DOHH2 (cell line): Measurements from ENCODE around the gene FBRSL1.
"Not testable (repeated sequence)": the region's sequence is repeated elsewhere in the genome, so short reads cannot be mapped to it uniquely, and the experiment has no call there.

ENCODE experiments used
- H3F3A ChIP-seq: fragments of 200-600 bp; sonication (generic), shearing (Covaris generic); 2 replicates; pipeline ENCODE4 v1.6.0; 2016; ENCODE audit warnings: antibody characterized with exemption, mild to moderate bottlenecking; ENCODE audit not compliant: control insufficient read depth, insufficient read depth
- H3K27ac ChIP-seq: fragments of 200-600 bp; sonication (generic); 2 replicates; pipeline ENCODE4 v1.5.1; 2014; ENCODE audit warnings: low read depth, mild to moderate bottlenecking, low read length, moderate library complexity
- H3K27me3 ChIP-seq: fragments of 200-600 bp; sonication (generic); 2 replicates; pipeline ENCODE4 v1.6.1; 2014; ENCODE audit warnings: mild to moderate bottlenecking, low read length, mixed read lengths; ENCODE audit not compliant: control insufficient read depth
- H3K36me3 ChIP-seq: fragments of 200-600 bp; sonication (generic); 2 replicates; pipeline ENCODE4 v1.6.1; 2014; ENCODE audit warnings: mild to moderate bottlenecking, low read length, moderate library complexity, mixed read lengths; ENCODE audit not compliant: control insufficient read depth
- H3K4me1 ChIP-seq: fragments of 200-600 bp; sonication (generic); 2 replicates; pipeline ENCODE4 v1.6.1; 2014; ENCODE audit warnings: mild to moderate bottlenecking, low read length, mixed read lengths; ENCODE audit not compliant: control insufficient read depth
- H3K4me2 ChIP-seq: fragments of 200-600 bp; sonication (generic); 2 replicates; pipeline ENCODE4 v1.6.0; 2014; ENCODE audit warnings: mild to moderate bottlenecking, low read length, moderate library complexity
- H3K4me3 ChIP-seq: fragments of 200-600 bp; sonication (generic); 2 replicates; pipeline ENCODE4 v1.5.1; 2014; ENCODE audit warnings: mild to moderate bottlenecking, low read length, mixed read lengths
- H3K79me2 ChIP-seq: fragments of 200-600 bp; sonication (generic); 2 replicates; pipeline ENCODE4 v1.6.1; 2014; ENCODE audit warnings: mild to moderate bottlenecking, low read length, mixed read lengths; ENCODE audit not compliant: control insufficient read depth
- H3K9me2 ChIP-seq: fragments of 200-600 bp; sonication (generic); replicated peaks from 2 replicates; pipeline ENCODE4 v1.6.1; 2014; ENCODE audit warnings: mild to moderate bottlenecking, low read length, mixed read lengths; ENCODE audit not compliant: control insufficient read depth
- H3K9me3 ChIP-seq: fragments of 200-600 bp; sonication (generic); 2 replicates; pipeline ENCODE4 v1.6.1; 2014; ENCODE audit warnings: antibody characterized with exemption, low read length, mixed read lengths; ENCODE audit not compliant: control insufficient read depth, insufficient read depth
- H4K20me1 ChIP-seq: fragments of 200-600 bp; sonication (generic); 2 replicates; pipeline ENCODE4 v1.6.0; 2014; ENCODE audit warnings: low read depth, mild to moderate bottlenecking, antibody characterized with exemption, low read length, moderate library complexity; ENCODE audit not compliant: control insufficient read depth, insufficient read depth
- EZH2phosphoT487 ChIP-seq: fragments of 200-600 bp; sonication (generic); IDR thresholded peaks from 2 replicates; pipeline ENCODE4 v1.6.1; 2017; ENCODE audit warnings: borderline replicate concordance, mild to moderate bottlenecking, antibody characterized with exemption, low read length, moderate library complexity, mixed read lengths
- TF ChIP-seq, protein P1 (sequence below): fragments of 200-600 bp; sonication (generic); IDR thresholded peaks from one replicate; pipeline ENCODE4 v1.5.1; 2014; ENCODE audit warnings: antibody characterized with exemption, mild to moderate bottlenecking, low read depth, low read length; ENCODE audit not compliant: poor library complexity, severe bottlenecking

The FBRSL1 gene

DNA sequence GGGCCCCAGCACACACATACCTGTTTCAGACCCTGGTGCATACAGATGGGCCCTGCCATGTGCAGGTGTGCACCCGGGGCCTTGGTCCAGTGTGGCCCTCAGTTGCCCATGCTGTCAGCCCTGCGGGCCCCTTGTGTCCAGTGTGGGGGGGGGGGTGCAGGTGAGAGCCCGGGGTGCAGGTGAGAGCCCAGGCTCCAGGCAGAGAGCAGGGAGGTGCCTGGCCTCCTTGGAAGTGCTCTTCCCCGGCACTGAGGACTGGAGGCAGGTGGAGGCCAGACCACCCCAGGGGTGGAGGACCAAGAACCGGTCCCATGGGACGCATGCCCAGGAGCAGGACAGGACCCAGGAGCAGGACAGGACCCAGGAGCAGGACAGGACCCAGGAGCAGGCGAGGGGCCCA lies 40.9 kb downstream of the FBRSL1 start:
- H4K20me1 ChIP-seq: no peaks in the 10 kb centered on the region
- H3K27ac ChIP-seq: no peak overlapping the region
- no peaks in the 10 kb centered on the region for H3K27me3 ChIP-seq
- TF ChIP-seq EZH2phosphoT487: no peak
- TF ChIP-seq, protein P1, sequence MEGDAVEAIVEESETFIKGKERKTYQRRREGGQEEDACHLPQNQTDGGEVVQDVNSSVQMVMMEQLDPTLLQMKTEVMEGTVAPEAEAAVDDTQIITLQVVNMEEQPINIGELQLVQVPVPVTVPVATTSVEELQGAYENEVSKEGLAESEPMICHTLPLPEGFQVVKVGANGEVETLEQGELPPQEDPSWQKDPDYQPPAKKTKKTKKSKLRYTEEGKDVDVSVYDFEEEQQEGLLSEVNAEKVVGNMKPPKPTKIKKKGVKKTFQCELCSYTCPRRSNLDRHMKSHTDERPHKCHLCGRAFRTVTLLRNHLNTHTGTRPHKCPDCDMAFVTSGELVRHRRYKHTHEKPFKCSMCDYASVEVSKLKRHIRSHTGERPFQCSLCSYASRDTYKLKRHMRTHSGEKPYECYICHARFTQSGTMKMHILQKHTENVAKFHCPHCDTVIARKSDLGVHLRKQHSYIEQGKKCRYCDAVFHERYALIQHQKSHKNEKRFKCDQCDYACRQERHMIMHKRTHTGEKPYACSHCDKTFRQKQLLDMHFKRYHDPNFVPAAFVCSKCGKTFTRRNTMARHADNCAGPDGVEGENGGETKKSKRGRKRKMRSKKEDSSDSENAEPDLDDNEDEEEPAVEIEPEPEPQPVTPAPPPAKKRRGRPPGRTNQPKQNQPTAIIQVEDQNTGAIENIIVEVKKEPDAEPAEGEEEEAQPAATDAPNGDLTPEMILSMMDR: no peak
- H3K9me2 ChIP-seq: no peaks in the 10 kb centered on the region
- no peak overlapping the region for H3K4me3 ChIP-seq
- H3K4me2 ChIP-seq: no peak overlapping the region
- H3K4me1 ChIP-seq: no peaks in the 10 kb centered on the region
- H3K9me3 ChIP-seq: peaks cover 14% of the 10 kb centered on the region; the same call in 1 of the 2 replicates
- no peaks in the 10 kb centered on the region for H3K79me2 ChIP-seq
- no peaks in the 10 kb centered on the region for H3K36me3 ChIP-seq
- H3F3A ChIP-seq: 0 out of 2 replicates have a peak, but pooled peaks cover under 1% of the 10 kb centered on the region

DNA sequence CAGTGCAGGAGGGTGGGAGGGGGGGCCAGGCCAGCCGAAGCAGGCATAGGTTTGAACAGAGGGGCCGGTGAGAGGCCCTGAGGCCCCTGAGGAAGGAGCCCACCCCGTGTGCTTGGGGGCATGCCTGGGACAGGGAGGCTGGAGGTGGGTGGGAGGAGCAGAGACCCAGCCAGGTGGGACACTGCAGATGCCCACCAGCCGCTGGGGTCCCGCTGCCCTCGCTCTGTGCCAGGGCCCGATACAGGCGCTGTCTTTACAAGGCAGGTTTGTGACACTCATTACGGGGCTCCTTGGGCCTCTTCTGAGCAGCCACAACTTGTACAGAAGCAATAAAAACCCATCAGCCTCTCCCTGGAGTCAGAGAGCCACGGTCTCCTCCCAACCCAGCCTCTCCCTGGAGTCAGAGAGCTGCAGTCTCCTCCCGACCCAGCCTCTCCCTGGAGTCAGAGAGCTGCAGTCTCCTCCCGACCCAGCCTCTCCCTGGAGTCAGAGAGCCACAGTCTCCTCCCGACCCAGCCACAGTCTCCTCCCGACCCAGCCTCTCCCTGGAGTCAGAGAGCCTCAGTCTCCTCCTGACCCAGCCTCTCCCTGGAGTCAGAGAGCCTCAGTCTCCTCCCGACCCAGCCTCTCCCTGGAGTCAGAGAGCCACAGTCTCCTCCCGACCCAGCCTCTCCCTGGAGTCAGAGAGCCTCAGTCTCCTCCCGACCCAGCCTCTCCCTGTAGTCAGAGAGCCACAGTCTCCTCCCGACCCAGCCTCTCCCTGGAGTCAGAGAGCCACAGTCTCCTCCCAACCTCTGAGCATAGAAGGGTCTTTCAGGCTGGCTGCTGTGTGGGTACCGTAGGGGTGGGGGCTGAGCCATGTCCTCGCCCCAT lies 43.0 kb downstream of the FBRSL1 start:
- not testable (repeated sequence) for H3K79me2 ChIP-seq, H3K36me3 ChIP-seq, H3K4me2 ChIP-seq, H3K9me2 ChIP-seq, H3F3A ChIP-seq, H3K4me1 ChIP-seq, H3K27ac ChIP-seq, H3K27me3 ChIP-seq, H4K20me1 ChIP-seq, H3K4me3 ChIP-seq
- peaks cover 25% of the 10 kb centered on the region for H3K9me3 ChIP-seq

DNA sequence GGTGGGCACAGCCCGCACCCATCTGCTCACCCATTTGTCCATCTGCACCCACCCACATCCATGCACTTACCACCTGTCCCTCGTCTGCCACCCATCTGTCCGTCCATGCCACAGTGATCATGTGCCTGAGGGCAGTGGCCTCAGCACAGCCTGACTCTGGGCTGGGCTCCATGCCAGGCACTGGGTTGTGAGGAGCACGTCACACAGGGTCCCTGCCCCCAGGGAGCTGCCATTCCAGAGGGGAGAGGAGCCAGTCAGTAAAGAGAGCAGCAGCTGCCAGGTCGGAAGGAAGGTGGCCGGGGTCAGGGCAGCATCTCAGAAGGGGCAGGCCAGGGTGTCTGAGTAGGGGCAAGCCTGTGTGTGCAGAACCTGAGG lies 43.6 kb downstream of the FBRSL1 start:
- Histone ChIP-seq H3K27me3 (no peaks in the 10 kb centered on the region), H3K9me2 (no peaks in the 10 kb centered on the region), H3K36me3 (no peaks in the 10 kb centered on the region), H3K4me1 (no peaks in the 10 kb centered on the region), H3K27ac (no peak overlapping the region), H3K4me3 (no peak overlapping the region), H3K79me2 (no peaks in the 10 kb centered on the region), H3F3A (peaks cover 8% of the 10 kb centered on the region; the same call in 1 of the 2 replicates), H3K4me2 (no peak overlapping the region), H3K9me3 (peaks cover 25% of the 10 kb centered on the region), H4K20me1 (no peaks in the 10 kb centered on the region)
- TF ChIP-seq EZH2phosphoT487: no peak
- TF ChIP-seq, protein P1: no peak

DNA sequence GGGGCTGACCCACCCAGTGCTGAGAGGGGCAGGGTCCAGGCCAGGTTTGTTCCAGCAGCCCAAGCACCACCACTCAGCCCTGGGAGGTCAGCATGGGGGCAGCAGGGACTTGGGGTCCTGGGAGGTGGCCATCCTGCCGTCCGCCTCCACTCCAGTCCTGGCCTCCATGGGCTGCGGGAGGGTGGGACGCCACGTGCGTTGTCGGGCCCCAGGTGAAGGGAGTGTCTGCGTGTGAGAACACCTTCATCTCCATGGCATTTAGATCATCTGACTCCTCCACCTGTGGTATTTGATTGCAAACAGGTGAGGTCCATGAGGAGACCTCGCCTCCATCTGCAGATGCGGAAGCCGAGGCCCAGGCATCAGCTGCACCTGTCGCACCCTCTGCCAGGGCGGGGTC lies 44.1 kb downstream of the FBRSL1 start:
- Histone ChIP-seq H3K36me3 (no peaks in the 10 kb centered on the region), H3F3A (peaks cover 8% of the 10 kb centered on the region; the same call in 1 of the 2 replicates), H3K27ac (no peak overlapping the region), H3K9me2 (no peaks in the 10 kb centered on the region), H3K4me1 (no peaks in the 10 kb centered on the region), H3K4me3 (no peak overlapping the region), H4K20me1 (no peaks in the 10 kb centered on the region), H3K27me3 (no peaks in the 10 kb centered on the region), H3K9me3 (peaks cover 25% of the 10 kb centered on the region), H3K4me2 (no peak overlapping the region), H3K79me2 (no peaks in the 10 kb centered on the region)
- TF ChIP-seq EZH2phosphoT487: no peak
- TF ChIP-seq, protein P1: no peak
